ENCODE results near the gene BHLHE41.

- no peak for TF ChIP-seq CTCF (IDR thresholded peaks at IDR 0.05)
- TF ChIP-seq EZH2 (IDR thresholded peaks at IDR 0.05) = no peak
- TF ChIP-seq EZH2phosphoT487 (IDR thresholded peaks at IDR 0.05) = no peak
Observed at GRCh38 chr12:26134540-26134939, 9.7 kb upstream of the BHLHE41 start.
